GM12875 (cell line): Measurements from ENCODE around the gene MLXIP.

ENCODE experiments used
- H3K4me3 ChIP-seq: one replicate; pipeline ENCODE4 v1.5.1; 2011; ENCODE audit warnings: low read depth, low read length, control low read depth
- CTCF ChIP-seq: IDR thresholded peaks from 2 replicates; pipeline ENCODE4 v1.5.1; 2011; ENCODE audit warnings: low read depth, mild to moderate bottlenecking, control low read depth, inconsistent platforms, low read length, moderate library complexity, borderline replicate concordance; ENCODE audit not compliant: insufficient read depth

Gene MLXIP

GRCh38 chr12:122192441-122192840 lies 113.9 kb downstream of the MLXIP start:
- H3K4me3 ChIP-seq: no peak overlapping the region
- no peak for TF ChIP-seq CTCF

- no peak overlapping the region for H3K4me3 ChIP-seq
- TF ChIP-seq CTCF: no peak
Observed at GRCh38 chr12:122194804-122195203, 116.2 kb downstream of the MLXIP start.

GRCh38 chr12:122195405-122195804 lies 116.8 kb downstream of the MLXIP start:
- no peak overlapping the region for H3K4me3 ChIP-seq
- no peak for TF ChIP-seq CTCF
